H9 (cell line): Measurements from ENCODE around the gene EPHX1. TPM values are rescaled to one million over a fixed set of nuclear protein-coding genes. Genes with fewer than 3 reads are reported as not detected.
A peak's percentile ranks its signal among the peaks of the same experiment; 100 is the strongest.

ENCODE experiments used
- DNase-seq: peaks from one replicate; pipeline ENCODE4 v3.0.0-alpha.2; 2017
- H2AFZ ChIP-seq: one replicate; pipeline ENCODE4 v1.6.1; 2013; ENCODE audit warnings: mild to moderate bottlenecking, low read length, control low read depth, moderate library complexity
- H2AK5ac ChIP-seq: 2 replicates; pipeline ENCODE4 v1.6.1; 2013; ENCODE audit warnings: low read length, control low read depth, mixed read lengths; ENCODE audit not compliant: insufficient read length
- H2BK120ac ChIP-seq: one replicate; pipeline ENCODE4 v1.6.1; 2013; ENCODE audit warnings: low read depth, mild to moderate bottlenecking, low read length, control low read depth, inconsistent platforms; ENCODE audit not compliant: poor library complexity, severe bottlenecking
- H2BK12ac ChIP-seq: 2 replicates; pipeline ENCODE4 v1.6.1; 2013; ENCODE audit warnings: low read length, control low read depth, mixed read lengths, low read depth; ENCODE audit not compliant: insufficient read length
- H2BK15ac ChIP-seq: 2 replicates; pipeline ENCODE4 v1.6.1; 2013; ENCODE audit warnings: low read depth, low read length, control low read depth
- H2BK20ac ChIP-seq: one replicate; pipeline ENCODE4 v1.6.1; 2013; ENCODE audit warnings: low read depth, mild to moderate bottlenecking, low read length, control low read depth, inconsistent platforms; ENCODE audit not compliant: poor library complexity, severe bottlenecking
- H2BK5ac ChIP-seq: 2 replicates; pipeline ENCODE4 v1.6.1; 2013; ENCODE audit warnings: low read length, control low read depth, mixed read lengths; ENCODE audit not compliant: insufficient read length
- H3K14ac ChIP-seq: 2 replicates; pipeline ENCODE4 v1.6.1; 2013; ENCODE audit warnings: low read length, control low read depth; ENCODE audit not compliant: insufficient read depth
- H3K18ac ChIP-seq: 2 replicates; pipeline ENCODE4 v1.6.1; 2013; ENCODE audit warnings: low read depth, mild to moderate bottlenecking, mixed read lengths, low read length, control low read depth; ENCODE audit not compliant: insufficient read length
- H3K23ac ChIP-seq: 2 replicates; pipeline ENCODE4 v1.6.1; 2013; ENCODE audit warnings: low read length, control low read depth, mixed read lengths, low read depth; ENCODE audit not compliant: insufficient read length
- H3K23me2 ChIP-seq: 2 replicates; pipeline ENCODE4 v1.6.1; 2013; ENCODE audit warnings: low read depth, mild to moderate bottlenecking, mixed read lengths, low read length, control low read depth; ENCODE audit not compliant: insufficient read length, poor library complexity, severe bottlenecking
- H3K27ac ChIP-seq: 2 replicates; pipeline ENCODE4 v1.5.1; 2013; ENCODE audit warnings: low read length, control low read depth, mixed read lengths, low read depth; ENCODE audit not compliant: insufficient read length
- H3K27me3 ChIP-seq: 2 replicates; pipeline ENCODE4 v1.6.1; 2013; ENCODE audit warnings: low read length, control low read depth, inconsistent platforms; ENCODE audit not compliant: insufficient read depth
- H3K4ac ChIP-seq: 2 replicates; pipeline ENCODE4 v1.6.1; 2013; ENCODE audit warnings: low read depth, mild to moderate bottlenecking, control low read depth, inconsistent platforms, low read length, moderate library complexity
- H3K4me1 ChIP-seq: 2 replicates; pipeline ENCODE4 v1.6.1; 2013; ENCODE audit warnings: low read length, control low read depth, inconsistent platforms; ENCODE audit not compliant: insufficient read depth
- H3K4me2 ChIP-seq: 2 replicates; pipeline ENCODE4 v1.6.1; 2013; ENCODE audit warnings: low read length, control low read depth, mixed read lengths; ENCODE audit not compliant: insufficient read length, insufficient read depth
- H3K56ac ChIP-seq: 2 replicates; pipeline ENCODE4 v1.6.1; 2013; ENCODE audit warnings: low read depth, mild to moderate bottlenecking, mixed read lengths, low read length, control low read depth; ENCODE audit not compliant: insufficient read length
- H3K79me1 ChIP-seq: 2 replicates; pipeline ENCODE4 v1.6.1; 2013; ENCODE audit warnings: low read depth, mild to moderate bottlenecking, moderate library complexity, low read length, control low read depth, inconsistent platforms; ENCODE audit not compliant: insufficient read depth, poor library complexity, severe bottlenecking
- H3K79me2 ChIP-seq: 2 replicates; pipeline ENCODE4 v1.6.1; 2013; ENCODE audit warnings: low read length, control low read depth, inconsistent platforms; ENCODE audit not compliant: insufficient read depth
- H3K9ac ChIP-seq: 2 replicates; pipeline ENCODE4 v1.6.1; 2013; ENCODE audit warnings: low read length, control low read depth, mixed read lengths; ENCODE audit not compliant: insufficient read length; ENCODE audit errors: extremely low read depth
- H3K9me3 ChIP-seq: one replicate; pipeline ENCODE4 v1.6.1; 2013; ENCODE audit warnings: low read depth, low read length, inconsistent platforms; ENCODE audit not compliant: control insufficient read depth
- H3T11ph ChIP-seq: one replicate; pipeline ENCODE4 v1.6.1; 2013; ENCODE audit warnings: mild to moderate bottlenecking, low read length, control low read depth, inconsistent platforms
- H4K20me1 ChIP-seq: one replicate; pipeline ENCODE4 v1.6.1; 2013; ENCODE audit not compliant: control insufficient read depth, insufficient read length, insufficient read depth
- H4K5ac ChIP-seq: 2 replicates; pipeline ENCODE4 v1.6.1; 2013; ENCODE audit warnings: low read depth, mild to moderate bottlenecking, mixed read lengths, low read length, control low read depth; ENCODE audit not compliant: insufficient read length
- H4K8ac ChIP-seq: replicated peaks from 2 replicates; pipeline ENCODE4 v1.6.1; 2013; ENCODE audit warnings: low read length, control low read depth, mixed read lengths, low read depth; ENCODE audit not compliant: insufficient read length
- H4K91ac ChIP-seq: 2 replicates; pipeline ENCODE4 v1.6.1; 2013; ENCODE audit warnings: low read depth, mild to moderate bottlenecking, moderate library complexity, mixed read lengths, low read length, control low read depth; ENCODE audit not compliant: insufficient read length
- H3K27ac Mint-ChIP-seq, 3 experiments: 2 replicates in 2 of 3; 3 replicates in 1 of 3; pipeline ENCODE4 v1.8.0; 2020 to 2021; ENCODE audit warnings: mixed read lengths in 3 of 3, mild to moderate bottlenecking in 1 of 3, moderate library complexity in 1 of 3
- H3K27me3 Mint-ChIP-seq: 2 replicates; pipeline ENCODE4 v1.8.0; 2021; ENCODE audit warnings: low read depth, mild to moderate bottlenecking, moderate library complexity, mixed read lengths
- H3K36me3 Mint-ChIP-seq, 3 experiments: 2 replicates in 2 of 3; 3 replicates in 1 of 3; pipeline ENCODE4 v1.8.0; 2020 to 2021; ENCODE audit warnings: low read depth in 3 of 3, mixed read lengths in 3 of 3; ENCODE audit not compliant: insufficient read depth in 1 of 3
- H3K4me1 Mint-ChIP-seq, 2 experiments: 2 replicates each; pipeline ENCODE4 v1.8.0; 2020; ENCODE audit warnings: mixed read lengths in 2 of 2
- H3K4me3 Mint-ChIP-seq, 2 experiments: 2 replicates in 1 of 2; 3 replicates in 1 of 2; pipeline ENCODE4 v1.8.0; 2020 to 2021; ENCODE audit warnings: mild to moderate bottlenecking in 2 of 2, mixed read lengths in 2 of 2, moderate library complexity in 1 of 2
- H3K9me3 Mint-ChIP-seq, 2 experiments: 2 replicates in 1 of 2; 3 replicates in 1 of 2; pipeline ENCODE4 v1.8.0; 2020; ENCODE audit warnings: mild to moderate bottlenecking in 2 of 2, mixed read lengths in 2 of 2, moderate library complexity in 1 of 2
- WGBS: extraction: QIAGEN DNeasy Blood & Tissue Kit; methylation state at CpG from one replicate; pipeline ENCODE4 v1.1.7; 2013; ENCODE audit warnings: missing lambda C conversion rate, low lambda C conversion rate, mixed read lengths; ENCODE audit not compliant: insufficient read length; ENCODE audit errors: extremely low coverage; 5-methylcytosine and 5-hydroxymethylcytosine counted together
- total RNA-seq: library from RNA; stranded (reverse); gene quantifications from 2 replicates; pipeline ENCODE4 v1.2.1, GENCODE V29; 2021
- TF ChIP-seq, protein P1 (sequence below): fragments of 200-600 bp; sonication (generic); conservative IDR thresholded peaks from 3 replicates; pipeline ENCODE4 v1.8.0; 2021; ENCODE audit warnings: antibody characterized with exemption, mild to moderate bottlenecking

EPHX1 gene
- total RNA-seq, 1 experiment from 2014 or later: 40.6 TPM

DNA sequence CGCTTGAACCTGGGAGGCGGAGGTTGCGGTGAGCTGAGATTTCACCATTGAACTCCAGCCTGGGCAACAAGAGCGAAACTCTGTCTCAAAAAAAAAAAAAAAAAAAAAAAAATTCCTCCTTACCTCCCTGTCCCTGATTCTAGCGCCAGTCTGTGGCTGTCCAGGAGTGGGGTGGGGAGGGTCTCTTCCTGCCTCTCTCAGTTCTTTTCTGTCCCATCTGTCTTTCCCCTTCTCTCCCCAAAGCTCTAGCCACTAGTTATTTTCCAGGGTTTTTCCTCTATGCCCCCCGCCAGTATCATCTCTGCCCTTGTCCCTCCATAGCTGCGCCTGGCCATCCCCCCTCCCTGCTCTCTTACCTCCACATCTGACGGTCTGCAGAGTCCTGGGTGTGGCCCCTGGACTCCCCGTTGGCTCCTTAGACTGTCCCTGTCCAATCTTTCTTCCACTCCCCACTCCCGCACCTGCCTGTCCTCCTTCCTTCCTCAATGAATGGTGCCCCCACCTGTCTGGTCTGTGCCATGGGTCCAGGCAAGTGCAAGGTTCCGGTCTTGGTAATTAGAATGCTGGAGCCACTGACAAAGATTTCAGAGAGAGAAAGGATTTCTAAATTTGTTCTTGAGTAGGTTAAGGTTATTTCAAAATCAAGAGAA is 73.8 kb downstream of the EPHX1 start:
- peaks cover 42 to 45% of the 10 kb centered on the region in 2 experiments for H3K4me1 Mint-ChIP-seq

More for the DNA sequence above, 73.8 kb downstream of the EPHX1 start:
- Histone ChIP-seq H3K14ac (no peak overlapping the region), H3K23me2 (peaks cover 21% of the 10 kb centered on the region), H3K9me3 (no peaks in the 10 kb centered on the region), H3K56ac (no peak overlapping the region), H3K27me3 (no peaks in the 10 kb centered on the region), H2AFZ (no peak overlapping the region), H3K79me2 (peaks cover 11% of the 10 kb centered on the region; the same call in 1 of the 2 replicates), H3K18ac (no peak overlapping the region), H4K20me1 (no peaks in the 10 kb centered on the region), H2BK5ac (no peak overlapping the region), H3T11ph (no peak overlapping the region), H2BK12ac (no peak overlapping the region), H2BK20ac (no peak overlapping the region), H3K4me2 (peak overlapping the region; percentile 83), H2AK5ac (no peak overlapping the region), H3K23ac (no peak overlapping the region), H4K8ac (no peak overlapping the region), H4K91ac (no peak overlapping the region), H2BK15ac (no peak overlapping the region), H3K4me1 (peaks cover 12% of the 10 kb centered on the region; the same call in 1 of the 2 replicates), H3K79me1 (no peaks in the 10 kb centered on the region), H3K4ac (no peak overlapping the region), H3K9ac (no peak overlapping the region), H4K5ac (no peak overlapping the region), H3K27ac (no peak overlapping the region), H2BK120ac (no peak overlapping the region)
- DNase-seq: no peak
- Mint-ChIP-seq H3K27ac (peak overlapping the region in 1 of 3 experiments; percentile 45; a peak in 2 of 7 replicates), H3K27me3 (peaks cover 4% of the 10 kb centered on the region; the same call in 1 of the 2 replicates), H3K9me3 (no peaks in the 10 kb centered on the region), H3K4me3 (peak overlapping the region; percentile 78 to 88), H3K36me3 (peaks cover 0 to 18% (median 5%) of the 10 kb centered on the region in 3 experiments; a peak in 4 of 7 replicates)
- TF ChIP-seq, protein P1, sequence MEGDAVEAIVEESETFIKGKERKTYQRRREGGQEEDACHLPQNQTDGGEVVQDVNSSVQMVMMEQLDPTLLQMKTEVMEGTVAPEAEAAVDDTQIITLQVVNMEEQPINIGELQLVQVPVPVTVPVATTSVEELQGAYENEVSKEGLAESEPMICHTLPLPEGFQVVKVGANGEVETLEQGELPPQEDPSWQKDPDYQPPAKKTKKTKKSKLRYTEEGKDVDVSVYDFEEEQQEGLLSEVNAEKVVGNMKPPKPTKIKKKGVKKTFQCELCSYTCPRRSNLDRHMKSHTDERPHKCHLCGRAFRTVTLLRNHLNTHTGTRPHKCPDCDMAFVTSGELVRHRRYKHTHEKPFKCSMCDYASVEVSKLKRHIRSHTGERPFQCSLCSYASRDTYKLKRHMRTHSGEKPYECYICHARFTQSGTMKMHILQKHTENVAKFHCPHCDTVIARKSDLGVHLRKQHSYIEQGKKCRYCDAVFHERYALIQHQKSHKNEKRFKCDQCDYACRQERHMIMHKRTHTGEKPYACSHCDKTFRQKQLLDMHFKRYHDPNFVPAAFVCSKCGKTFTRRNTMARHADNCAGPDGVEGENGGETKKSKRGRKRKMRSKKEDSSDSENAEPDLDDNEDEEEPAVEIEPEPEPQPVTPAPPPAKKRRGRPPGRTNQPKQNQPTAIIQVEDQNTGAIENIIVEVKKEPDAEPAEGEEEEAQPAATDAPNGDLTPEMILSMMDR: no peak
- WGBS: no CpG with 5 or more reads among the region's 11 CpGs
